Vagina (tissue), 2 donors: Measurements from ENCODE around the gene XPNPEP1.

Source experiments
- CTCF ChIP-seq, 3 experiments: fragments of 450-650 bp in 2 of 3; fragments of 200-600 bp in 1 of 3; sonication (generic) in 1 of 3; IDR thresholded peaks; one replicate each; pipeline ENCODE4 v1.5.1; 2017 to 2019; ENCODE audit warnings: antibody characterized with exemption in 3 of 3, mild to moderate bottlenecking in 2 of 3, moderate library complexity in 2 of 3
- POLR2A ChIP-seq, 2 donors: fragments of 450-650 bp; IDR thresholded peaks; one replicate each; pipeline ENCODE4 v1.6.1; 2017; ENCODE audit warnings: antibody characterized with exemption in 2 of 2, mild to moderate bottlenecking in 2 of 2, moderate library complexity in 2 of 2

GRCh38 chr10:109947111-109947920 lies 24.0 kb upstream of the XPNPEP1 start:
- no peak for TF ChIP-seq POLR2A (IDR thresholded peaks at IDR 0.05)
- no peak for TF ChIP-seq CTCF (IDR thresholded peaks at IDR 0.05)
